LNCaP clone FGC (cell line): ENCODE results near the gene ECHS1.
"Not testable (repeated sequence)": the region's sequence is repeated elsewhere in the genome, so short reads cannot be mapped to it uniquely, and the experiment has no call there.

Source experiments
- DNase-seq: peaks from one replicate; pipeline ENCODE4 v3.0.0-alpha.2; 2011; ENCODE audit warnings: low read depth
- H3K4me3 ChIP-seq: 2 replicates; pipeline ENCODE4 v1.5.1; 2011; ENCODE audit warnings: mild to moderate bottlenecking, low read depth, low read length, control low read depth
- TF ChIP-seq, protein P1 (sequence below): IDR thresholded peaks from 2 replicates; pipeline ENCODE4 v1.5.1; 2012; ENCODE audit warnings: mild to moderate bottlenecking; ENCODE audit not compliant: control insufficient read depth, insufficient read depth; ENCODE audit errors: extremely low read depth

Gene ECHS1

GRCh38 chr10:133418289-133418993, 45.3 kb upstream of the ECHS1 start:
- TF ChIP-seq, protein P1, sequence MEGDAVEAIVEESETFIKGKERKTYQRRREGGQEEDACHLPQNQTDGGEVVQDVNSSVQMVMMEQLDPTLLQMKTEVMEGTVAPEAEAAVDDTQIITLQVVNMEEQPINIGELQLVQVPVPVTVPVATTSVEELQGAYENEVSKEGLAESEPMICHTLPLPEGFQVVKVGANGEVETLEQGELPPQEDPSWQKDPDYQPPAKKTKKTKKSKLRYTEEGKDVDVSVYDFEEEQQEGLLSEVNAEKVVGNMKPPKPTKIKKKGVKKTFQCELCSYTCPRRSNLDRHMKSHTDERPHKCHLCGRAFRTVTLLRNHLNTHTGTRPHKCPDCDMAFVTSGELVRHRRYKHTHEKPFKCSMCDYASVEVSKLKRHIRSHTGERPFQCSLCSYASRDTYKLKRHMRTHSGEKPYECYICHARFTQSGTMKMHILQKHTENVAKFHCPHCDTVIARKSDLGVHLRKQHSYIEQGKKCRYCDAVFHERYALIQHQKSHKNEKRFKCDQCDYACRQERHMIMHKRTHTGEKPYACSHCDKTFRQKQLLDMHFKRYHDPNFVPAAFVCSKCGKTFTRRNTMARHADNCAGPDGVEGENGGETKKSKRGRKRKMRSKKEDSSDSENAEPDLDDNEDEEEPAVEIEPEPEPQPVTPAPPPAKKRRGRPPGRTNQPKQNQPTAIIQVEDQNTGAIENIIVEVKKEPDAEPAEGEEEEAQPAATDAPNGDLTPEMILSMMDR: no peak
- DNase-seq: no peak

GRCh38 chr10:133415752-133416151, 42.6 kb upstream of the ECHS1 start:
- H3K4me3 ChIP-seq: no peak overlapping the region
- no peak for DNase-seq
- TF ChIP-seq, protein P1: no peak

More at GRCh38 chr10:133418289-133418993, 45.3 kb upstream of the ECHS1 start:
- no peak overlapping the region for H3K4me3 ChIP-seq

- H3K4me3 ChIP-seq, DNase-seq: not testable (repeated sequence)
These were observed 41.2 kb upstream of the ECHS1 start for GRCh38 chr10:133414401-133414800.

DNA sequence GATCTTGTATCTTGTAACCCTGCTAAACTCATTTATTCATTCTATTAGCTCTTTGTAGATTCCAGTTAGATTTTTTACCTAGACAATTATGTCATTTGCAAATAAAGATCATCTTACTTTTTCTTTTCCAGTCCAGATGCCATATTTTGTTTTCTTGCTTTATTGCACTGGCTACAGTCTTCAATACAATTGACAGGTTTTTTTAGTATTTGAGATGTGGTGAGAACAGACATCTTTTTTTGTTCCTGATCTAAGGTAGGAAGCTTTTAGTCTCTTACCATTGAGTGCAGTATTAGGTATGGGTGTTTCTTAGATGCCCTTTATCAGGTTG, 39.2 kb upstream of the ECHS1 start:
- no peak overlapping the region for H3K4me3 ChIP-seq
- no peak for DNase-seq
- TF ChIP-seq, protein P1: no peak

DNA sequence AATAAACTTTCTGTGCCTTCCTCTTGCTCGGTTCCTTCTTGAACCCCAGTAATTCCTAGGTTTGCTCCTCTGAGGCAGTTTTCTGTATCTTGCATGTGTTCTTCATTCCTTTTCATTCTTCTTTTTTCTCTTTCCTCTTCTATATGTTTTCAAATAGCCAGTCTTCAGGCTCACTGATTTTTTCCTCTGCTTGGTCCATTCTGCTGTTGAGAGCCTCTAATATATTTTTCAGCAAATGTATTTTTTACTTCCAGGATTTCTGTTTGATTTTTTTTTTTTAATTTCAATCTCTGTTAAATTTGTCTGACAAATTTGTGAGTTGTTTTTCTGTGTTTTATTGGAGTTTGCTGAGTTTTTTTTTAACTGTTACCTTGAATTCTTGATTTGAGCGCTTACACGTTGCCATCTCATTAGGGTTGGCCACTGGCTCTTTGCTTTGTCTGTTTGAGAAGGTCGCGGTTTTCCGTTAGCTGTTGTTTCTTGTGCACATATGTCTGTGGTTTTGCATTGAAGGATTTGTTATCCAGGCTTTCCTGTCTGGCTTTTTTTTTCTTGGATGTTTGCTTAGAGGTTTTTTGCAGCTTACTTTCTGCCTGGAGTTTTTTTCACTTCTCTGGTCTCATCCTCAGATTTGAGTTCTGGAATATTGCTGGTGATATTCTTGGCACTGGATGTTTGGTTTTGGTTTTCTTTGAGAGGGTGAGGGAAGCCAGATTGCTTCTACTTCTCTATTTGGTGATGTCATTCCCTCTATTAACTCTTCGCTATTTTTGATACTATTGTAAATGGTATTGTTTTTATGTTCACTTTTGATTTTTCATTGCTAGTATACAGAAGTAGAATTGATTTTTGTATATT, 38.6 kb upstream of the ECHS1 start:
- no peak for DNase-seq
- TF ChIP-seq, protein P1: no peak
- H3K4me3 ChIP-seq: no peak overlapping the region

- TF ChIP-seq, protein P1: no peak
- no peak for DNase-seq
- no peak overlapping the region for H3K4me3 ChIP-seq
These were observed 32.8 kb upstream of the ECHS1 start for GRCh38 chr10:133405844-133406527.

GRCh38 chr10:133405272-133405671, 32.1 kb upstream of the ECHS1 start:
- TF ChIP-seq, protein P1: no peak
- DNase-seq: no peak
- no peak overlapping the region for H3K4me3 ChIP-seq
